ENCODE measurements around the gene SP8. TPM values are rescaled to one million over a fixed set of nuclear protein-coding genes. Genes with fewer than 3 reads are reported as not detected.

Gene SP8
- total and polyA plus RNA-seq, 9 of the 15 experiments (the other 6 are each of a cell fraction or from before 2014, with no cell fraction given): 0.04 to 1.2 (median 0.19) TPM

GRCh38 chr7:20828947-20829346 lies 42.3 kb upstream of the SP8 start (continued):
- TF ChIP-seq CHD7 (IDR thresholded peaks at IDR 0.05; ENCODE audit: low read depth, low read length): no peak
- no peak for TF ChIP-seq TRIM28 (IDR thresholded peaks at IDR 0.05)
- TF ChIP-seq PURB (CRISPR knock-in tag; IDR thresholded peaks at IDR 0.05; ENCODE audit: low read depth): no peak
- no peak for TF ChIP-seq ZBTB43 (CRISPR knock-in tag; IDR thresholded peaks at IDR 0.05)
- no peak for TF ChIP-seq ARID2 (IDR thresholded peaks at IDR 0.05)
- no peak for TF ChIP-seq DLX4 (CRISPR knock-in tag; IDR thresholded peaks at IDR 0.05)
- TF ChIP-seq BRF1 (IDR thresholded peaks at IDR 0.05; ENCODE audit: borderline replicate concordance, extremely low read depth, insufficient read length): no peak
- TF ChIP-seq RBM15 (IDR thresholded peaks at IDR 0.05; ENCODE audit: insufficient read depth, low read length): no peak
- TF ChIP-seq HNRNPUL1 (IDR thresholded peaks at IDR 0.05; ENCODE audit: low read length): no peak
- TF ChIP-seq CREB1 (IDR thresholded peaks at IDR 0.05): no peak
- TF ChIP-seq CREB1 (CRISPR knock-in tag; IDR thresholded peaks at IDR 0.05): no peak
- no peak for TF ChIP-seq TCF7L2 (IDR thresholded peaks at IDR 0.05; ENCODE audit: low read depth, low read length)
- TF ChIP-seq L3MBTL2 (IDR thresholded peaks at IDR 0.05): no peak
